HepG2 (cell line): ENCODE measurements around the gene SCYGR8.

ENCODE experiments used
- POLR2A ChIP-seq, 2 experiments: IDR thresholded peaks; 2 replicates each; pipeline ENCODE4 v1.6.1; 2011; ENCODE audit warnings: low read depth in 2 of 2, low read length in 2 of 2, mild to moderate bottlenecking in 1 of 2, moderate library complexity in 1 of 2; ENCODE audit not compliant: insufficient read depth in 1 of 2
- RAD21 ChIP-seq: fragments of 450-650 bp; formaldehyde crosslinking; IDR thresholded peaks from 2 replicates; pipeline ENCODE4 v1.5.0; 2020; ENCODE audit warnings: mild to moderate bottlenecking
- SETDB1 ChIP-seq: sonication (generic); formaldehyde crosslinking; IDR thresholded peaks from 2 replicates; pipeline ENCODE4 v1.5.1; 2020; ENCODE audit warnings: missing genetic modification reagents, mild to moderate bottlenecking, borderline replicate concordance
- SIN3B ChIP-seq: fragments of 150-350 bp; IDR thresholded peaks from 2 replicates; pipeline ENCODE4 v1.6.1; 2014; ENCODE audit warnings: low read length
- YY1 ChIP-seq: IDR thresholded peaks from 2 replicates; pipeline ENCODE4 v1.6.1; 2011; ENCODE audit warnings: low read length, low read depth, moderate library complexity, mild to moderate bottlenecking; ENCODE audit not compliant: insufficient read depth, insufficient replicate concordance
- TF ChIP-seq, protein P1 (sequence below): sonication (generic); formaldehyde crosslinking; IDR thresholded peaks from 2 replicates; pipeline ENCODE4 v1.5.0; 2020; ENCODE audit warnings: mild to moderate bottlenecking, missing genetic modification reagents, moderate library complexity

DNA sequence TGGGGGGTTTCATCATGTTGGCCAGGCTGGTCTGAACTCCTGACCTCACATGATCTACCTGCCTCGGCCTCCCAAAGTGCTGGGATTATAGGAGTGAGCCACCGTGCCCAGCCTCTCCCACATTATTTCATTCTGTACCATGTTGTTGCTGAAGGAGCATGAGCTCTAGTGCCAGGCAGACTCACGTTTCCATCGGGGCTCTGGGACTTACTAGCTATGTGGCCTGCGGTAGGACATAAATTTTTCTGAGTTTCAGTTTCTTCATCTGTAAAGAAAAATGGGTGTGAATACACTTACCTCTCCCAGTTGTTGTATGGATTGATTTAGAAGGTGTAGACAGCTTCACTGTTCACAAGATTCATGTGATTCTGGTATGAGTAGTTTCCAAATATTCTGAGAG lies 37.1 kb downstream of the SCYGR8 start:
- no peak for TF ChIP-seq RAD21 (CRISPR knock-in tag)
- TF ChIP-seq, protein P1, sequence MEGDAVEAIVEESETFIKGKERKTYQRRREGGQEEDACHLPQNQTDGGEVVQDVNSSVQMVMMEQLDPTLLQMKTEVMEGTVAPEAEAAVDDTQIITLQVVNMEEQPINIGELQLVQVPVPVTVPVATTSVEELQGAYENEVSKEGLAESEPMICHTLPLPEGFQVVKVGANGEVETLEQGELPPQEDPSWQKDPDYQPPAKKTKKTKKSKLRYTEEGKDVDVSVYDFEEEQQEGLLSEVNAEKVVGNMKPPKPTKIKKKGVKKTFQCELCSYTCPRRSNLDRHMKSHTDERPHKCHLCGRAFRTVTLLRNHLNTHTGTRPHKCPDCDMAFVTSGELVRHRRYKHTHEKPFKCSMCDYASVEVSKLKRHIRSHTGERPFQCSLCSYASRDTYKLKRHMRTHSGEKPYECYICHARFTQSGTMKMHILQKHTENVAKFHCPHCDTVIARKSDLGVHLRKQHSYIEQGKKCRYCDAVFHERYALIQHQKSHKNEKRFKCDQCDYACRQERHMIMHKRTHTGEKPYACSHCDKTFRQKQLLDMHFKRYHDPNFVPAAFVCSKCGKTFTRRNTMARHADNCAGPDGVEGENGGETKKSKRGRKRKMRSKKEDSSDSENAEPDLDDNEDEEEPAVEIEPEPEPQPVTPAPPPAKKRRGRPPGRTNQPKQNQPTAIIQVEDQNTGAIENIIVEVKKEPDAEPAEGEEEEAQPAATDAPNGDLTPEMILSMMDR: no peak
- TF ChIP-seq POLR2A (IDR thresholded peaks at IDR 0.05; ENCODE audit: insufficient read depth in 1 of 2, low read depth in 2 of 2, low read length in 2 of 2): no peak
- TF ChIP-seq SIN3B: no peak
- TF ChIP-seq YY1: no peak
- TF ChIP-seq SETDB1 (CRISPR knock-in tag): no peak
